Measurements from ENCODE around the gene CCDC33. TPM values are rescaled to one million over a fixed set of nuclear protein-coding genes. Genes with fewer than 3 reads are reported as not detected.

CCDC33 gene
- total RNA-seq (2014; rRNA removed; shearing (Covaris generic)) = 0.38 and 1.2 TPM in 2 replicates

DNA sequence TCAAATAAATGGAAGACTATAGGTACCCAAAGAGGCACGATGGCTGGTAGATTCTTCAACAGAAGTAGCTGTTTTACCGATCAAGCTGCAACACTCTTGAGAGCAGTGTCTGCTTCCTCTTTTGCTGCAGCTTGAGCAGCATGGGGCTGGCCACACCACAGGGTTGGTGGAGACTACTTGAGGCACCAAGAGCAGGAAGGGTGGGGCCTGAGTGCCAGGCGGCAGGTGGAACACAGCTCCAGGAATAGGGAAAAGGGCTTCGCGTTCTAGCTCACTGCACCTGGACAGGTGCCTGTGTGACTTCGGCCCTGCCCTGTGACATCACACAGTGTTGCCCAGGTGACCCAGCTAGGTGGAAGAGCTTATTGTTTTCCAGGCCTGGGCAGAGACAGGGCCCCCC lies at the start of gene CCDC33:
CCDC33 (plus strand) TSS at position 365 of the 400 bp plus-strand sequence. CDS start 394 bp downstream, outside the sequence.
- Histone ChIP-seq H3K4me1 (peaks cover 35% of the 10 kb centered on the region), H3K4me3 (no peak within 1 kb of the TSS), H3K27ac (no peak within 1 kb of the TSS), H3K9me3 (replicated peaks) (no peaks in the 10 kb centered on the region), H3K27me3 (no peaks in the 10 kb centered on the region), H3K36me3 (no peaks in the 10 kb centered on the region)
- no peak for DNase-seq

- Histone ChIP-seq H3K36me3 (no peaks in the 10 kb centered on the region), H3K27me3 (no peaks in the 10 kb centered on the region), H3K27ac (no peak overlapping the region), H3K4me3 (no peak overlapping the region), H3K9me3 (replicated peaks) (no peaks in the 10 kb centered on the region), H3K4me1 (peaks cover 5% of the 10 kb centered on the region)
- no peak for DNase-seq
Measured at GRCh38 chr15:74188216-74188615, 47.9 kb upstream of the CCDC33 start.

DNA sequence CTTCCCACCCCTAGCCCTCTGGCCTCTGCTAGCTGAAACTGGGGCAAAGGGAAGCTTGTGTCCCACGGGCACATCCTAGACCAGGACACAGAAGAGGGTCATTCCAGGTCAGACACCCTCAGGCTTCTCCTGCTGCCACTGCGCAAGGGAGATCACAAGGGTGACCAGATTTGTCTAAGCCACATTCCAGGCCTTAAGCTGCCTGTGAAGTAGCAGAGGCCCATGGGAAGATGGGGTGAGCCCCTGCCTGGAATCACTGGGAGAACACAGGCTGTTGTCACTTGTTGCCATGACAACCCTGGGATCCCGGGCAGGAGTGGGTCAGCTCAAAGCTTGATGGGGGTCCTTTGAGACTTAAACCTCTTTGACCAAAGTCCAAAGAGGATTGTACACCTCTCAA lies 44.3 kb upstream of the CCDC33 start:
- no peaks in the 10 kb centered on the region for H3K27me3 ChIP-seq
- peaks cover 37% of the 10 kb centered on the region for H3K4me1 ChIP-seq
- no peak overlapping the region for H3K4me3 ChIP-seq
- H3K27ac ChIP-seq = no peak overlapping the region
- no peaks in the 10 kb centered on the region for H3K9me3 ChIP-seq (replicated peaks)
- DNase-seq = no peak
- H3K36me3 ChIP-seq = no peaks in the 10 kb centered on the region; the same call in 1 of the 2 replicates

DNA sequence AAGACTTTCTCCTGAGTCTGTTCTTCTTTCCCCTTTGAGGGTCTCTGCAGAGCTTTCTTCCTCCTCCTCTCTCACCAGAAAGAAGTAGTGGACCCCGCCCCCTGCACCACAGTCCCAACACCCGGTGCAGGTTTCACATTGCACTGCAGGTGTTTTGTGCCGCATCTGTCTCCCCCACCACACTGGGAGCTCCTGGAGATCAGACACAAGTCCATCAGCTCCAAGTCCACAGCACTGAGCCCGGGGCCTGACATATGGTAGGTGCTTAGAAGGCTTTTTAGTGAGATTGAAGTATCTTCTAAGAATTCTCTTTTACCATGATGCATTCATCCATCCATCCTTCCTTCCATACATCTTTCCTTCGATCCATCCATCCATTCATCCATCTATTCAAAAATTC lies 43.4 kb upstream of the CCDC33 start:
- H3K27me3 ChIP-seq = no peaks in the 10 kb centered on the region
- no peaks in the 10 kb centered on the region; the same call in 1 of the 2 replicates for H3K36me3 ChIP-seq
- H3K9me3 ChIP-seq (replicated peaks) = no peaks in the 10 kb centered on the region
- no peak for DNase-seq
- H3K27ac ChIP-seq = no peak overlapping the region
- H3K4me1 ChIP-seq = peaks cover 44% of the 10 kb centered on the region
- no peak overlapping the region for H3K4me3 ChIP-seq

- Histone ChIP-seq H3K27ac (peak overlapping the region; percentile 53), H3K4me1 (peaks cover 44% of the 10 kb centered on the region), H3K27me3 (no peaks in the 10 kb centered on the region), H3K4me3 (no peak overlapping the region), H3K9me3 (replicated peaks) (no peaks in the 10 kb centered on the region), H3K36me3 (no peaks in the 10 kb centered on the region; the same call in 1 of the 2 replicates)
- DNase-seq = no peak
Measured at GRCh38 chr15:74193299-74193718, 42.8 kb upstream of the CCDC33 start.

- Histone ChIP-seq H3K4me3 (no peak overlapping the region), H3K9me3 (replicated peaks) (no peaks in the 10 kb centered on the region), H3K36me3 (no peaks in the 10 kb centered on the region; the same call in 1 of the 2 replicates), H3K27ac (peak overlapping the region; percentile 53), H3K4me1 (peaks cover 44% of the 10 kb centered on the region), H3K27me3 (no peaks in the 10 kb centered on the region)
- no peak for DNase-seq
Measured at GRCh38 chr15:74193905-74194304, 42.2 kb upstream of the CCDC33 start.

GRCh38 chr15:74194572-74195559 lies 41.3 kb upstream of the CCDC33 start:
- peak overlapping the region; percentile 53; the same call in 1 of the 2 replicates for H3K27ac ChIP-seq
- no peaks in the 10 kb centered on the region; the same call in 1 of the 2 replicates for H3K36me3 ChIP-seq
- DNase-seq = no peak
- no peaks in the 10 kb centered on the region for H3K27me3 ChIP-seq
- no peaks in the 10 kb centered on the region for H3K9me3 ChIP-seq (replicated peaks)
- no peak overlapping the region for H3K4me3 ChIP-seq
- peaks cover 44% of the 10 kb centered on the region for H3K4me1 ChIP-seq

GRCh38 chr15:74196175-74196574 lies 40.0 kb upstream of the CCDC33 start:
- Histone ChIP-seq H3K36me3 (no peaks in the 10 kb centered on the region; the same call in 1 of the 2 replicates), H3K4me1 (peaks cover 56% of the 10 kb centered on the region), H3K9me3 (replicated peaks) (no peaks in the 10 kb centered on the region), H3K4me3 (no peak overlapping the region), H3K27me3 (no peaks in the 10 kb centered on the region), H3K27ac (peak overlapping the region; percentile 74)
- DNase-seq = peak; percentile 99

DNA sequence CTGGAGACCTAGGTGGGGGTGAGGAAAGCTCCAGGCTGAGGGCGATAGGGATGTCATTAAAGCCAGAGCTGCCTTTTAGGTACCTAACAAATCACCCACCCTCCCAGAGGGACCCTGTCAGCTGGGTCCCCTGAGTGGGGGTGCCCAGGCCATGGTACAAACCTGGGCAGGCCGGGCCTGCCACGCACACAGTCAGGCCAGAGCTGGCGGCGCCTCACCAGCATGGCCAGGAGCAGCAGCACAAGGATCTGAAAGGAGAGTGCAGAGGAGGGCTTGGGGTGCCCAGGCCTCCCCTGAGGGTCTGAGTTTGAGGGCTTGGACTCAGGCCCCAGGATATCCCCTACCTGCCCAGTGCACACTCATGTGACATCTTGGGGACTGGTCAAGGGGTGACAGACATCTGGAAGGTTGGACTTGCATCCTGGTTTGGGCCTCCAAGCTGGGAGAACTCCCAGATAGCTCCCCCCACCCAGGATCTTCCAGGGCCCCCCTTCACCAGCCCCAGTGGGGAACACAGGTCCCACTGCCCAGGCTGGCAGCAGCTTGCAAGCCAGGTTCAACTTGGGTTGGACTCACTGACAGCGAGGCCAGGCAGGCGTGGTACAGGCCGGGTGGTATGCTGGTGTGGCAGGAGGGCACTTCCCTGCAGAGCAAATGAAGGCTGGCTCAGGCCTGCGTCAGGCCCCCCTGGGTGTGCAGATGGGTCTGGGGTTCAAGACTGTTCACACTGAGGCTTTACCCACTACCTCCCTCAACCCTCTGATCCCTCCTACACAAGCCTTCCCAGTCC lies 38.8 kb upstream of the CCDC33 start:
- Histone ChIP-seq H3K4me1 (peaks cover 68% of the 10 kb centered on the region), H3K27ac (no peak overlapping the region; the same call in 1 of the 2 replicates), H3K4me3 (no peak overlapping the region), H3K9me3 (replicated peaks) (no peaks in the 10 kb centered on the region), H3K27me3 (no peaks in the 10 kb centered on the region), H3K36me3 (no peaks in the 10 kb centered on the region; the same call in 1 of the 2 replicates)
- no peak for DNase-seq

GRCh38 chr15:74199297-74199652 lies 36.9 kb upstream of the CCDC33 start:
- DNase-seq = no peak
- no peaks in the 10 kb centered on the region for H3K27me3 ChIP-seq
- no peaks in the 10 kb centered on the region for H3K9me3 ChIP-seq (replicated peaks)
- no peaks in the 10 kb centered on the region; the same call in 1 of the 2 replicates for H3K36me3 ChIP-seq
- peaks cover 70% of the 10 kb centered on the region for H3K4me1 ChIP-seq
- no peak overlapping the region for H3K4me3 ChIP-seq
- no peak overlapping the region for H3K27ac ChIP-seq

- Histone ChIP-seq H3K36me3 (no peaks in the 10 kb centered on the region), H3K9me3 (replicated peaks) (no peaks in the 10 kb centered on the region), H3K27me3 (no peaks in the 10 kb centered on the region), H3K4me3 (no peak overlapping the region), H3K27ac (no peak overlapping the region), H3K4me1 (peaks cover 64% of the 10 kb centered on the region)
- DNase-seq = peak in 1 of 2 experiments; percentile 60
Measured at GRCh38 chr15:74200412-74200815, 35.7 kb upstream of the CCDC33 start.

GRCh38 chr15:74200871-74201419 lies 35.2 kb upstream of the CCDC33 start:
- H3K4me3 ChIP-seq = no peak overlapping the region
- no peak for DNase-seq
- no peaks in the 10 kb centered on the region for H3K36me3 ChIP-seq
- peaks cover 58% of the 10 kb centered on the region for H3K4me1 ChIP-seq
- no peaks in the 10 kb centered on the region for H3K27me3 ChIP-seq
- no peaks in the 10 kb centered on the region for H3K9me3 ChIP-seq (replicated peaks)
- H3K27ac ChIP-seq = no peak overlapping the region

DNA sequence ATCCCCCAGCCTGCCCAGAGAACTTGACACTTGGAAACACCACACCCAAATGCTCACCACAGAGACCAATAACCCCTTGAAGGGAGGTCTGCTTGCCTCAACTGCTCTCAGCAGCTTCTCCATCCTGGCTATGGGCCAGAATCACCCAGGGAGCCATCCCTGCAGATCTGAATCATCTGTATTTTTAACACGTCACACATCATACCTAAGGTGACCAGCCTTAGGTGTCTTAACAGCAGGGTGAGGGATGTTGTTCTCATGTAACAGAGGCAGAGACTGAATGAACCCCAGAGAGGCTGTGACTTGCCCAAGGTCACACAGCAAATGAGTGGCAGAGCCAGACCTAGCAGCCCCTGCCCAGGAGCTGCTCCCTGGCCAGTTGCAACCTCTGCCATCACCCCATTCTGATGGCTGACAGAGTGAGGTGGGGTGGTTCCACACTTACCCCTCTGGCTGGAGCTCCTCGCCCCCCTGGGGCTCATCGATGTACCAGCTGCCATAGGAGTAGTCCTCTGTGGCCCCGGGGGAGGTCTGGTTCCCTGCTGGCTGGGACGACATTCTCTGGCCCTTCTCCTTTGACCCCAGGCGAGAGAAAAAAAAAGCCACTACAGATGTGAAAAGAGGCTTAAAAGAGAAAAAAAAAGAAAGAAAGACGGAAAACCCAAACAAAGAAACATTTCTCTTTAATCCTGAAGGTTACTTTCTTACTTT lies 34.3 kb upstream of the CCDC33 start:
- Histone ChIP-seq H3K27me3 (no peaks in the 10 kb centered on the region), H3K9me3 (replicated peaks) (no peaks in the 10 kb centered on the region), H3K36me3 (no peaks in the 10 kb centered on the region), H3K4me1 (peaks cover 58% of the 10 kb centered on the region), H3K4me3 (peak overlapping the region; percentile 34), H3K27ac (peak overlapping the region; percentile 33; the same call in 1 of the 2 replicates)
- no peak for DNase-seq

Measured in SJCRH30 (cell line).